NCI-H2171 treated with DMSO at 0.1 percent for 48 hours (cell line): ENCODE measurements around the gene IRF5.
"Not testable (repeated sequence)": the region's sequence is repeated elsewhere in the genome, so short reads cannot be mapped to it uniquely, and the experiment has no call there.

Experiments
- DNase-seq: peaks from one replicate; lab custom pipeline; 2025; lab: John Stamatoyannopoulos, UW

The IRF5 gene

DNA sequence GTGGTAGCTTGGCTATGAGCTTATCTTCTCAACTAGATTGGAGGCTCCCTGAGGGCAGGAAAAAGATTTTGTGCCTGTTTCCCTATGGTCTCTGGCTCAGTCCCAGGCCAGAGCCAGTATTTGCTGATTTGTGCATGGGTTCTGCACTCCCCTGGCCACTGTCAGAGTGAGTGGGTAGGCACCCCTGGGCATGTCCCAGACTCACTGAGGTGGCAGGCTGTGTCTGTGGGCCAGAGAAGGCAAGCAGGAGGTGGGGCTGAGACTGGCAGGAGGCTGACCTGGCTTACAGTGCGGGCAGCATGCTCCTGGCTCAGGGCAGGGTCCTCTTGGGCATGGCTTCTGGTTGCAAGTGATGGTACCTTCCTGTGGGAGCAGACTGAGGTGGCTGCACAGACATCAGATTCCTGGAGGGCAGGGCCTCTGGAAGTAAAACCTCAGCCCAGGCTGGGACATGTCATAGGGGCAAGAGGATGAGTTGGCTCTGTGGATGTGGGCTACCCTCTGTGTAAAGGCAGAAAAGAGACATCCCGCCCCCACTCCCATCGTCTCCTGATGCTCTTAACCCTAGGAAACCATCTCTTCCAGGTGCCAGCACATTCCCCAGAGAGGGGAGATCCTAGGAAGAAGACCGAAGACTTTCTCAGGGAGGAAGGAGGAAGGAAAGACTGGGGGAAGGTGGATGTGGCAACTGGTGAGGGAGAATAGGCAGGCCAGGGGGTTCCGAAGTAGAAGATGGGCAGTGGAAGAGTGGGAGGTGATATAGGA lies 31.5 kb upstream of the IRF5 start:
- no peak for DNase-seq

DNA sequence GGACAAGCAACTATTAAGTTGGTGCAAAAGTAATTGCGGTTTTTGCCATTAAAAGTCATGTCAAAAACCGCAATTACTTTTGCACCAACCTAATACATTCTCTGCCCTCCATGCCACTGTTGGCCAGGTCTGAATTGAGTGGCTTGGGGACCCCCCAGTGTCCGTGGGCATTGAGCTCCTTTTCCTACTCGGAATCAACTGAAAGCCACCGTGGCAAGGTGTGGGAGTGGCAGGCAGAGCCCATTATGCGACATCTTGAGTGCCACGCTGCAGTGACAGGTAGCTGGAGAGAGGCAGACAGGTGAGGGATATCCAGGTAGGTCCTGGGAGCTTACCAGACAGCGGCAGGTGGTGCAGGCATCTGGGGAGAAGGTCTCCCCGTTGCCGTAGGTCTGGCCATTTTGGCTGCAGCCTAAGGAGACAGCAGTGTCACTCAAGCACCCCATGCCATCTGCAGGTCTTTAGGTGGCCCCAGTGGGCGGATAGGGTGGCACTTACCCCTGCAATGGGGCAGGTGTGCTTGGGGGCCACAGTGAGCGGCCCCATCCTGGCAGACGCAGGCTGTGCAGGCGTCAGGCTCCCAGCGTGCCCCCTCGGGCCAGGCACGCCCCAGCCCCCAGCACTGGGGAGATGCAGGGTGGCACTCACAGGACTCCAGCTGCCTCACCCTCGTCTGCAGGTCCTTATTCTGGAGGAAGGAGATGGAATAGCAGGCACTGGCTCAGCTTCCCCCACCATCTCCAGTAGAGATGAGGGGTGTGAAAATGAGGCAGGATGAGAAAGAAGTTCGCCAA lies 30.8 kb upstream of the IRF5 start:
- DNase-seq, result no peak

DNA sequence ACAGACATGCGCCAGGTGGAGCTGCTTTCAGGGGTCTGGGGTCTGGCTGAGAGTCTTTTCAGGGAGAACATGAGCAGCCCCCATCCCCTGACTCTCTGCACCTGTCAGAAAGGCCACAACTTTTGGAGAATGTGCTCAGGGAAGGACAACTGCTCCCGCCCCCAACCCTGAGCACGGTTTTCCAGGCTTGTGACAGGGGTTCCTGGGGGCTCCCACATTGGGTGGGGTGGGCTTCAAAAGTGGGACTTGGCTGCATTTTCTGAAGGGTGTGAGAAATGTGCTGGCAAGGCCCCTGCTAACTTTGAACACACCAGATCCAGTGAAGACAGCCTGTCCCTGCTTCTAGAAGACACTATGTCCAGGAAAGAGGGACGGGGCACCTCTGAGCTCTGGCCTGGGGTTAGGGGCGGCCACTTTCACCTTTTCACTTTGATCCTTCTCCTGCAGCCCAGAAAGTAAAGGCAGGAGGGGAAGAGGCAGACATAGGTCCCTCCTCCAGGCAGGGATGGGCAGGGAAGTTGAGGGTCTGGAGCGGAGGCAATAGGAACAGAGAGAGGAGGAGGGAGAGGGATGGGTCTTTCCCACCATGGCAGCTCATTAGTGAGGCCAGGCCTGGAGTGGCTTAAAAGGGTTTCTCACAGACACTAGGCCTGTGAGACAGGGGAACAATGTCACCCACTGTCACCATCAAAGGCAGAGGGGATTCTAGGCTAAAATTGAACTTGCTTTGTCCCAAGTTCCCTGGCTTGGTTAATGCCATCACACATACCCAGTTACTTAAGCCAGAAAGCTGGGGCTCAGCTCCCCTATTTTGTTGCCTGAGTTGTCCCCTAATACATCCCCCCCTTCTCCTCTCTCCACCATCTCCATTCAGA lies 28.7 kb upstream of the IRF5 start:
- no peak for DNase-seq

DNA sequence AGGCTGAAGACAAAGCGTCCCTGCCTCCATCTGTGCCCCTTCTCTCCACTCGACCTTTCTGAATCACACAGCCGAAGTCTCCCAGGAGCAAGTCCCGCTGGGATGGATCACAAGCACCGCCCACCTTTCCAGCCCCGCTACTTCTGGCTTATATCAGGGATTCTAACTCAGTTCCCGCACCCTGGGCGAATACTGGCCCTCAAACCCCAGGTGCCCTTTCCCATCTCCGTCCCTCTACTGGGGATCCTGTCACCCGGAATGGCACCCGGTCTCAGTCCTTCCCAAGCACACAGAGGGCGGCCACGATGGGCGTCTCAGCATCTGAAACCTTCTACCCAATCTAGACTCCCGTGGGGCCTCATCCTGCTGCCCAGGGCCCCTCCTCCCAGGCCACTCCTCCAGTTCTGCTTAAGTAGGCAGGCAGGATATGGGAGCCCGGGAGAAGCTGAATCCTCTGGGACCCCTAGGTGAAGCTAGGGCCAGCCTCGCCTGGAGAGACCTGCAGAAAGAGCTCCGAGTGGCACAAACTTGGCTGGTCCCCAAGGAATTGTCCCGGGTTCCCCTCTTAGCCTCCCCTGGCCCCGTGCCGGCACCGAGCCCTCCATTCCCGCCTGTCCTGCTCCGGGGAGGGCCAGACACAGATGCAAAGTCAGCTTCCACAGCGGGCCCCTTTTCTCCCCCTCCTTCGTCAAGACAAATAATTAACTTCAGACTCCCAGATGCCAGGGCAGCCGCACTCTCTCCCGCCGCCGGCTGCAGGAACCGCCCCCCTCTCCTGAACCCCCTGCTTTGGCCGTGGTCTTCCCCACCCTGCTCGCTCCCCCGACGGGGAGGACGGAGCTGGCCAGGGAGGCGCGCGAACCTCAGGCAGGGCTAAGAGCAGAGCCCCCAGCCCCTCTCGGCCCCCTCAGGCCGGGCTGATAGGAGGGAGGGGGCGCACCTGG lies 27.8 kb upstream of the IRF5 start:
- DNase-seq, result peak; percentile 92

DNA sequence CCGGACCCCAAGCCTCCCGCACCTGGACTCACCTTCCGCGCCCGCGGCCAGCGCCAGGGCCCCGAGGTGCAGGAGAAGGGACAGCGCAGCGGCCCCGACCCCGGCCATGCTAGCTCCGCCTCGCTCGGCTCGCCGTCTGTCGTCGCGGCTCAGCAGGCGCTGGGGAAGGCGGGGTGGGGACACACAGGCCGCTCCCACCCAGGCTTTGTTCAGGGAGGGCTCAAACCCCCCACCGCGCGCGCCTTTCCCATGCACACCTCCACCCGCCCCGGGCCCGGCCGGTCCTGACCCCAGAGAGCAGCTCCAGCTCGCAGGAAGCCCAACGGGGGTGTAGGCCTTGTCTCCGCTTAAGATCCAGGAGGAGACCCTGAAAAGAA lies 27.2 kb upstream of the IRF5 start, which contains the start of gene KCP:
TSS of gene KCP (minus strand) at position 141 of the 377 bp plus-strand sequence. CDS start at position 108, 33 bp downstream.
- no peak for DNase-seq

DNA sequence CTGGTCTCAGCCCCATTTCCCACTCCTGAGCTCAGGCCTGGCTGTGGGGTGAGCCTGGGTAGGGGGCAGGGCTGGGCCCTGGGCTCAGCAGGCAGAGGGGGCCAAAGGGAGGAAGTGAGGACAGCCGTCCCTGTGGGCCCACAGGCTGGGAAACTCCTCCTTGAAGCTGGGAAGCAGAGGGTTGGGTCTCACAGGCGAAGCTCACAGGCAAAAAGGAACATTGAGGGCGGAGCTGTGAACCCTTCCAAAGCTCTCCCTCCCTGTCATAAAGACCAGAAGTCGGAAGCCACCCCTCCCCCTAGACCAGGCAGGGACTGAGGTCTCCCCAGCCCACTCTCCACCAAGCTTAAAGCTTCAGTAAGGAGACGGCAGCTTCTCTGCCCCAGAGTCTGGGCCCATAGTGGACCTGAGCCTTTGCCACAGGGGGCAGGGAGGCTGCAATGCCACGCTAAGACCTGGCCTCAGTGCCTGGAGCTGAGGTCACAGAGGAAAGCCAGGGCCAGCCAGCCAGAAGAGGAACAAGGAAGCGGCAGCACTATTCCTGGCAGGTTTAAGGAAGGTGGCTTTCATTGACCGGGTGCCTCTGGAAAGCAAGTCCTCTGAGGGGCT lies 26.2 kb upstream of the IRF5 start:
- no peak for DNase-seq

DNA sequence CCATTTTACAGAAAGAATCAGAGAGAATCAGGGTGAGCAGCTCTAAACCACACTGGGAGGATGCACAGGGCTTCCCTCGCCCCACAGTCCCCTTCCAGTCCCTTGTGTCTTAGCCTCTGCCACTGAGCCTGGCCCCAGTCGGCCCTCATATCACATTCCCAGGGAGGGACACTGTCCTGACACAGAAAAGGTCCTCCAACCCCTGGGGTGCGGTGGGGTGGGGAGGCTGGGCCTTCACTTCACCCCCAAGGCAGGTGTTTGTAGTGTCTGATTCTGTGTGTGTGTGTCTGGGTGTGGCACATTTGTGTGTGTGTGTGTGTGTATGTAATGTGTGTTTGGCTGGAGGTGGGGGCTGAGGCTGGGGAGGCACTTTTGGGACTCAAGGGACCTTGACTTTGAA lies 25.4 kb upstream of the IRF5 start:
- no peak for DNase-seq

DNA sequence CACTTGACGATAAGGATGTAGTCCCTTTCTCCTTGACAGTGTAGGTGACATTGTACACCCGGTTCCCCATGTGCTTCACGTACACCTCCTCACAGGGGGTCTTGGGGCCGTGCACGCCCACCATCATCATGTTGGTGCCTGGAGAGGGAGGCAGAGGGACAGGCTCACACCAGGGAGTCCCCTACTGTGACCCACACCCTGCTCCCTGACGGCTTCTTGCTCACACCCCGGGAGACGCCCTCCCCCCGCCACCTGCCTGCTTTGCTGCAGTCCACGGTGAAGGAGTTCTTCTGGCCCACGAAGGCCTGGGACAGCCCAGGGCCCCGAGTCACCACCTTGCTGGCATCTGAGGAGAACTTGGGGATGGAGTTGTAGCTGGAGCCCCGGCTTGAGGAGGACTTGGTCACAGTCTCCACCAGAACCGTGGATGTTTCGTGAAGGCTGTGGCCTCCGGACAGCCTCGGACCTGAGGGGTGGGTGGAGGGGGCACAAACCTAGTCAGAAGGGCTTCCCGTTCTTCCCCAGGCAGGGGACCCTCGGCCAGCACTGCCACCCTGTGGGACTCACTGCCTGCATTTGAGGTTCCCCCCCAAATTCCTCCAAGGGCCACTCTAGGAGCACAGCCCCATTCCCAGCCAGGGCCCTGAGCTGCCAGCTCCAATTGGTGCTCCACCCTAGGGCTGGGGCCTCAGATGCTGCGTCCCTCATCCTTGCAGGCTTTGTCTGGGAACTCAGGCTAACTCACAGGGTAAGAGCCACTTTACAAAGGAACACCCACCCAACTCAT lies 24.8 kb upstream of the IRF5 start:
- not testable (repeated sequence) for DNase-seq

DNA sequence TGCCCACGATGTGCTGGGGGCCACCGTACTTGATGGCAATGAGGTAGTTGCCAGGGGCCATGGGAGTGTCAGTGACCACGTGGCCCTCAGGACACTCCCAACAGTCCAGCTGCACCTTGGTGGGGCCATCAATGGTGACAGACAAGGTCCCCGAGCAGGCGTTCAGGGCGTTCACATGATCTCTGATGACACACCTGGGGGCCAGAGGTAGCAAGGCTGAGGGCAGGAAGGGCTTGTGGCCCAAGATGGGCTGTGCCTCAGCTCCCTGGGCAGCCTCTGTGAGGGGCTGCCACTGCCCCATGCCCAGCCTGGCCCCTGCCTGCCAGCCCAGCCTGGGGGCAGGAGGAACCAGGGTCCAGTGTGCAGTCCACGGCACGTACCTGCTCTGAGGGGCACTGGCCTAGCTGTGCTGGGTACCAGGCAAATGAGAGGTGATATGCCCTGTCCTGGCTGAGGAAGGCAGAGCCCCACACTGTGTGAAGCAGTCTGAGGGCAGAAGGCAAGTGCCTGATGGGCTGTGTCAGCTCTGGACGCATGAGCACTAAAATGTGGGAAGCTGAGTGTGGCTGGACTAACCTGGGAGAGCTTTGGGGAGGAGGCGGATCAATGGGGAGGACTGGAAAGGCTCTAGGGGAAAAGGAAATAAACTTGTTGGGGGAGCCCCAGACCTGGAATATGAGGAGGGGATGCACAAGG lies 23.7 kb upstream of the IRF5 start:
- DNase-seq, result no peak

DNA sequence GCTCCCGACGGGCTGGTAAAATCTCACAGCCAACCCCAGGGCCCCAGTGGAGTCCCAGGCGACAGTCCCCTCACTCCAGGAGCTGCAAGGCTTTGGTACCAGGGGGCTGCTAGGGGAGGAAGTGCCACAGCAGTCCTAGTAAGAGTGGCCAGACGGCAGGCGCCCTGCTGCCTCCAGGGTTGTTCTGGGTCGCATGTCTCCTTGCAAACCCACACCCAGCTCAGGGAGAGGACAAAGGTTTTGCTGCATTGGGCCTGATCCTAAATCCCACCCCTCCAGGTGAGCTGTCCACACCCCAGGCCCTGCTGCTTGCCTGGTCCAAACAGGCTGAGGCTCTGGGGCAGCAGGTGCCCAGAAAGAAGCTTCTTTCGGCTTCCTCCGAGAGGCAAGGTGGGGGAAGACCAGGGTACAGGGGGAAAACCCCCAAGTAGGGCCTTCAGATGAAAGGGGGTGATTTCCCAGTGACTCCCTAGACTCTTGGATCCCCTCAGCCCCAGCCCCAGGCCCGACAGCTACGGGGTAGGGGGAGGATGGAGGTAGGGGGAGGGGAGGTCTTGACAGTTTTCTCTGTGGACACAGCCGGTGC lies 23.1 kb upstream of the IRF5 start:
- no peak for DNase-seq

DNA sequence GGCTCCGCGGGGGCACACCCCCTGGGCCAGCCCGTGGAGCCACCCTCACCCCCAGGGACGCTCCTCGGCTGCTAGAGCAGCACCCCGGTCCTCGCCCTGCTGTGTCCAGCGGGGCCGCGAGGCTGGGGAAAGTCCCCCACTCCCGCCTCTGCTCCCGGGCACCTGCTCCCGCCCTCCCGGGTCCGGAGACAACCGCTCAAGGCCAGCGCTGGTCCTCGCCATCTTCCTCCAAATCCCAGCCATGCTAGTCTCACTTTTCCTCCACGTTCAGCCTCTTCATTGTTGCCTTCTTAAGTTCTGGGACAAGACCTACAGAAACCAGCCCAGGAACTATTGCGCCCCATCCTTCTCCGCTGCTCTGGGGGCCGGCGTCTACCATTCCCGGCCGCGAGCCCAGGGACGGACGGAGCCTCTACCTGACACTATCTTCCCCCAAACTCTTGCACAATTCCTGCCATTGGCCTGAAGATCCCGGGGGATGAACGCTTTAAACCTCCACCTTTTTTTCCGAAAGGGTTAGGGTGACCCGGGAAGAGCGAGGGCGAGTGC lies 22.4 kb upstream of the IRF5 start:
- DNase-seq, result no peak

DNA sequence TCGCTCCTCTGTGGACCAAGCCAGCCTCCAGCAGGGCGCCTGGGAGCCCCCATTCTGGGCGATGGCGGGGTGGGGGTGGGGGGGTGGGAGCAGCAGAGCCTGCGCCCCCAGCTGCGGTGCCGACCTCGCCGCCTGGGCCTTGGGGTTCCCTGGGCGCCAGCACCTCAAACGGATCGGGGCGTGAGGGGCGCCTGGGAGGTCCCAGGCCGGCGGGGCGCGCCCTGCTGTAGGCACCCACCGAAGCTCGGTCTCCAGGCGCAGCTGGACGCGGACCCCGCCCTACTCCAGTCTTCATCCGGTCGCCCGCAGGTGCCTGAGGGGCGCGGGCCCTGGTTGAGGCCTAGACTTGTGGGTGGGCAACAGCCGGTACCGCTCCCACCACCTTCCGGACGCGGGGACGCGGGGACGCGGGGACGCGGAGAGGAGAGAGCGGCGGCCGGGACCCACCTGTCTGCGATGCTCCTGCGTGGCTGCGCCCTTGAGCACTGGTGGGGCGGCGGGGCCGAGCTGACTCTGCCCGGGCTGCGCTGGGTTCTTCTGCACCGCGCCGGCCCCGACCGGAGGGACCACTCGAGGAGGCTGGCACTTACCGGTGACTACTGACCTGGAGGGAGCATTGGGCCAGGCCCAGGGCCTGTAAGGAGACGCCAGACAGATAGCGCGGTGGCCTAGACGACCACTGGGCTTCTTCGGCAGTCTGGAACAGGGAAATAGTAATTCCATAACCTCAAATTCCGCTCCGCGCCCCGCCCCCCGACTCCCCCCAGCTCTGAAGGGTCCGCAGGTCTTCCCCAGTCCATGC lies 21.7 kb upstream of the IRF5 start:
- DNase-seq, result no peak

DNA sequence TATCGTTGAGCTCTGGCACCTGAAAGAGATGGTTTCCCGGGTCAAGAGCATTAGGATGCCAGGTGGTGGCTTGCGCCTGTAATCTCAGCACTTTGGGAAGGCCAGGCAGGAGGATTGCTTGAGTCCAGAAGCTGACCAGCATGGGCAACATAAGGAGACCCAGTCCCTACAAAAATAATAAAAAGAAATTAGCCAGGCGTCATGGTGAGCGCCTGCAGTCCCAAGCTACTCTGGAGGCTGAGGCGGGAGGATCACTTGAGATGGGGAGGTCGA lies 21.1 kb upstream of the IRF5 start:
- no peak for DNase-seq

DNA sequence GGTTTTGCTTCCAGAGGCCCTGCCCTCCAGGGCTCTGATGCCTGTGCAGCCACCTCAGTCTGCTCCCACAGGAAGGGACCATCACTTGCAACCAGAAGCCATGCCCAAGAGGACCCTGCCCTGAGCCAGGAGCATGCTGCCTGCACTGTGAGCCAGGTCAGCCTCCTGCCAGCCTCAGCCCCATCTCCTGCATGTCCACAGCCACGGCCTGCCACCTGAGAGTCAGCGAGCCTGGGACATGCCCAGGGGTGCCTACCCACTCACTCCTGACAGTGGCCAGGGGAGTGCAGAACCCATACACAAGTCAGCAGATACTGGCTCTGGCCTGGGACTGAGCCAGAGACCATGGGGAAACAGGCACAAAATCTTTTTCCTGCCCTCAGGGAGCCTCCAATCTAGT lies 20.6 kb upstream of the IRF5 start:
- DNase-seq, result no peak

DNA sequence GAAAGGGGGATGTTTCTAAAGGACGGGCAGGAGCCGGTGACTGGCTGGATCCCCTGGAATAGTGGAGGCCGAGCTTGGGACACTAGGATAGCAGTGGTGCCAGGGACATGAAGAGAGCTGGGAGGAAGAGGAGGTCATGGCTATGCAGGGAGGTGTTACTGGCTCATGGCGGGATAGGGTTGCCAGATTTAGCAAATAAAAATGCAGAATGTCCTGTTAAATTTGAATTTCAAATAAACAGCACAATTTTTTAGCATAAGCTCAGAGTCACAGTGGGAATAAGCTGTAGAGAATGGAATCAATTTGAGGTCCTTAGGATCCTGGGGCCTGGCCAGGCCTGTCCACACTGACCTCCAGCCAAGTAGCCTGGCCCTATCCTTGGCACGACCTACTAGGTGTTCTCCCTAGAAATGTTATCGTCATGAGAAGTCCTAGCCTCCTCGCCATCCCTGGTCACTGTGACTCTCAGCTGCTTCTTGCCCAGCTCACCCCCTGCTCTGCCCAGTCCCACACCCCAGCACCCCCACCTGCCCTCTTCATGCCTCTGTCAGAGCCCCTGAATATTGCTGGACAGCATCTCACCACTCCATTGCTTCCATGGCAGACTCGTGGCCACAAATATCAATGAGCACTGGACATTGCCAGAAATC lies 19.6 kb upstream of the IRF5 start:
- DNase-seq, result no peak

DNA sequence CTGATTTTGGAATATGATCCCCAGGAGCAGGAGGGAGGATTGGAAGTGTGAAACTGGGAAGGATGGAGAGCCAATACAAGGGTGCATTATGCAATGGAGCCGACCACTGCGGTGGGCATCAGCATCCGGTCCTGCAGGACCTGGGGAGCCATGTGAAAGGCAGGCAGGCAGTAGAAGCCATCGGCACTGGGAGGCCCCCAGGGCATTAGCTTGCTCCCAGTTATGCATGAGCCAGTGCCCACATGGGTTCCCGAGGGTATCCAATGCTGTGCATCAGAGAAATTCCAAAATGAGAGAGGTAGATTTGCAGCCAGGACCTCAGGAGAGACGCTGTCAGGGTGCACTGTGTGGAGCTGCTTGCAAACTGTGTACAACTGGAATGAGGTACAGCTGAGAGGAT lies 18.5 kb upstream of the IRF5 start:
- DNase-seq, result no peak

DNA sequence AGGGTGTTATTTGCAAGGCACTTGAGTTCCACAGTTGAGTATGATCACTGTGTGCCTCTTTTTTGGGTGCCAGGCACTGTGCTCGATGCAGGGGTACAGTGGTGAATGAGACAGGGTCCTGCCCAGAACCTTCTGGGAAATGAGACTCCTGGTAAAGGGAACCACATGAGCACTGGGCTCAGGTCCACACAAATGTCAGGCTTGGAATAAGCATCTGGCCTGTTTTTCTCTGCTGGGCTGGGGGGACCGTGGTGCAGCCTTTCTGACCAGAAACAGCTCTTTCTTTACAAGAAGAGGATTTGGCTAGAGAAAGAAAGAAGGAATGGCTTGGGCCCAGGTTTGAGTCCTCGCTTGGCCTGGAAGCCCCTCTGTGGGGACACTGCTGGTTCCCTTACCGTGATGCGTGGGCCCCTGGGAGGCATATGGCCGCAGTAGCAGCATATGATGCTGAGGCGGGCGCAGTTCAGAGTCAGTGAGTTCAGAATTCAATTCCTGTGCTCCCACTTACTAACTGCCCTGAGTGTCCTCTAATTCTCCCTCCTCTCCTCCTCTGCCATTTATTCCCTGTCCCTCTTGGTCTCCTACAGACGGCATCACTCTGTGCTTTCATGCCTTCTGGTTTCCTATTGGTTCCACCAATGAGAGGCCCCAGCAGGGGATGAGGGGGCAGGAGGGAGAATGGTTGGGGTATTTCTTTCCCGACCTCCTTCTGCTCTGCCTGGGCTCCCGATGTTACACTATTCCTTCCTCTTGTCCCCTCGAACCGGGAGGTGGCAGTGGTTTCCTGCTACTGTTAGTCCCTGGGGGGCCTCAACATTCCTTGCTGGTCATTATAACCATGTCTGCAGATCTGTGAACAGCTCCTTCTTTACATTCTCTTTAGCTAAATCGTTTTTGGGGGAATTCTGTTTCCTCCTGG lies 17.6 kb upstream of the IRF5 start:
- no peak for DNase-seq
